ENCODE data around the gene SNX5.

The SNX5 gene

DNA sequence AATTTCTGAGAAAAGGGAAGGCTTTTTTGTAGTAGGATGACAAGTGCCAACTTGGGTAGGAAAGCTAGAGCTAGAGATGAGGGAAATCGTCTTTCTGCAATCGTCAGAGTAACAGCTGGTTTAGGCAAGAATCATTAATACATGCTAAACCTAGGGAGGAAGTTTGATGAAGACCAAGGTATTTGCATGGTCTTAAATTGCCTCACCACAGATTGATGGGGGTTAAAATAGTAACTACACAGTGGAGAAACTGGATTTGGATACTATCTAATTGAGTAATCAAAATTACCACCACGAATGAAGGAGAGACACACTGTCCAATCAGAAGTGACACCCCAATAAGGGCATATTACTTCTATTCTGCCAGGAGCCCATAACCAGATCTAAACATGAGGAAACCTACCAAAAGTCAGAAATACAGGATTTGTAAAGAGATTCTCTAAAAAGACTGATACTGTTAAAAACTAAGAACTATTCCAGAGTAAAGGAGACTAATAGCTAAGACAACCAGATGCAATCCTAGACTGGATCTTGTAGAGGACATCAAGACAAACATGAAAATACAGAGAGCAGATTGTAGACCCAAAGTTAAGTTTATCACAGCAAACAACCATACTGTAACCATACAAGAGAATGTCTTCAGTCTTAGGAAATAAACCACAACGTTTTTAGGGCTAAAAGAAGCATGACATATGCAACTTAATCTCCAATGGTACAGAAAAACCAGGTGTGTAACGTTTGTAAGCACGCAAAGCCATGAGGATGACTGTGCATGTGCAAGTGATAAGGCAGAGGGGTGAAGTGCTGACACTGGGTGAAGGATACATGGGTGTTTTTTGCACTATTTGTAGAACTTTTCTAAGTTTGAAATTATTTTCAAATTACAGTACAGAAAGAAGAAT, 21.8 kb downstream of the SNX5 start:
- H3K4me3 ChIP-seq (ENCODE audit: insufficient read depth in 1 of 2, low read depth in 1 of 2, low read length in 2 of 2), result no peak overlapping the region
- WGBS, result 92% methylated on average over 6 of the region's 6 CpGs

DNA sequence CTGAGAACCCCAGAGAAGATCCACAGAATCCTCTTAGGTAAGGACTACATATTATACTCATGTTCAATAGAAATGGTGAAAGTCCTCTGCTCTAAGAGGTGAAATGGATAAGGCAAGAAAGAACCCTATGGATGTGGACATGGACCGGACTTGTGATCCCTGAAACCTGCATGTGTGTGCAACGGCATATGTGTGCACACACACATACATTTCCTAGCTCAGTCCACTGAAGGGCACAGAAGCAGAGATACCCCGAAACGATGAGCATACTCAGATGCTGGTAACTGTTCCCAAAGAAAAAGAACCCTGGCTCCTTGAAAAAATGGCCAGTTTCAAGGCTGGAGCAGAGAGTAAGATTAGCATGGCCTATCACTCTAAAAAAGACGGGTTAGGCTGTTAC, 22.6 kb downstream of the SNX5 start:
- H3K27me3 ChIP-seq (ENCODE audit: control insufficient read depth in 1 of 2, insufficient read depth in 1 of 2, low read length in 2 of 2), result no peaks in the 10 kb centered on the region
- H2AK5ac ChIP-seq (ENCODE audit: low read length, severe bottlenecking), result no peak overlapping the region
- H2BK120ac ChIP-seq (ENCODE audit: low read depth, low read length), result no peak overlapping the region
- H4K91ac ChIP-seq (ENCODE audit: low read length), result no peak overlapping the region
- no peak overlapping the region for H2BK5ac ChIP-seq (ENCODE audit: low read depth, low read length, poor library complexity, severe bottlenecking)
- H3K9me3 ChIP-seq (ENCODE audit: control insufficient read depth, low read length), result no peaks in the 10 kb centered on the region
- H3K4ac ChIP-seq (ENCODE audit: low read depth in 1 of 2, low read length in 2 of 2), result no peak overlapping the region
- no peak overlapping the region for H3K4me2 ChIP-seq (ENCODE audit: low read length, poor library complexity, severe bottlenecking)
- no peak overlapping the region for H2AFZ ChIP-seq (ENCODE audit: low read depth, low read length)
- no peak for DNase-seq
- H3K27ac ChIP-seq (ENCODE audit: low read length, poor library complexity, severe bottlenecking), result no peak overlapping the region
- no peak overlapping the region for H2BK12ac ChIP-seq (ENCODE audit: low read length in 2 of 2)
- H3K4me1 ChIP-seq (ENCODE audit: control insufficient read depth, insufficient read depth, low read depth, low read length), result no peaks in the 10 kb centered on the region
- H3K79me1 ChIP-seq (replicated peaks; ENCODE audit: low read length, poor library complexity, severe bottlenecking), result peaks cover 32% of the 10 kb centered on the region
- H3K36me3 ChIP-seq (ENCODE audit: control insufficient read depth in 1 of 2, insufficient read depth in 2 of 2, low read depth in 1 of 2, low read length in 2 of 2), result peaks cover 38 to 98% of the 10 kb centered on the region in 2 experiments
- H3K4me3 ChIP-seq (ENCODE audit: insufficient read depth in 1 of 2, low read depth in 1 of 2, low read length in 2 of 2), result no peak overlapping the region
- H3K23ac ChIP-seq (ENCODE audit: low read length in 2 of 2), result no peak overlapping the region
- H2BK15ac ChIP-seq (ENCODE audit: low read depth, poor library complexity, severe bottlenecking), result no peak overlapping the region
- H3K18ac ChIP-seq (ENCODE audit: low read depth in 1 of 2, low read length in 2 of 2), result no peak overlapping the region
- no peak overlapping the region for H3K14ac ChIP-seq (ENCODE audit: low read length in 2 of 2)
- H3K9ac ChIP-seq (ENCODE audit: low read length), result no peak overlapping the region
- WGBS, result 97% methylated on average over 4 of the region's 5 CpGs
- no peak overlapping the region for H4K8ac ChIP-seq (ENCODE audit: low read length)

More for the DNA sequence above, 21.8 kb downstream of the SNX5 start:
- DNase-seq, result no peak
- H3K9ac ChIP-seq (ENCODE audit: low read length), result no peak overlapping the region
- peaks cover 28% of the 10 kb centered on the region for H3K79me1 ChIP-seq (replicated peaks; ENCODE audit: low read length, poor library complexity, severe bottlenecking)
- H2BK120ac ChIP-seq (ENCODE audit: low read depth, low read length), result no peak overlapping the region
- peaks cover 33 to 98% of the 10 kb centered on the region in 2 experiments for H3K36me3 ChIP-seq (ENCODE audit: control insufficient read depth in 1 of 2, insufficient read depth in 2 of 2, low read depth in 1 of 2, low read length in 2 of 2)
- H4K8ac ChIP-seq (ENCODE audit: low read length), result no peak overlapping the region
- no peaks in the 10 kb centered on the region for H3K4me1 ChIP-seq (ENCODE audit: control insufficient read depth, insufficient read depth, low read depth, low read length)
- H2AK5ac ChIP-seq (ENCODE audit: low read length, severe bottlenecking), result no peak overlapping the region
- H3K14ac ChIP-seq (ENCODE audit: low read length in 2 of 2), result no peak overlapping the region
- no peak overlapping the region for H3K18ac ChIP-seq (ENCODE audit: low read depth in 1 of 2, low read length in 2 of 2)
- H2AFZ ChIP-seq (ENCODE audit: low read depth, low read length), result no peak overlapping the region
- no peak overlapping the region for H4K91ac ChIP-seq (ENCODE audit: low read length)
- no peak overlapping the region for H2BK12ac ChIP-seq (ENCODE audit: low read length in 2 of 2)
- no peaks in the 10 kb centered on the region for H3K27me3 ChIP-seq (ENCODE audit: control insufficient read depth in 1 of 2, insufficient read depth in 1 of 2, low read length in 2 of 2)
- no peak overlapping the region for H3K27ac ChIP-seq (ENCODE audit: low read length, poor library complexity, severe bottlenecking)
- H3K23ac ChIP-seq (ENCODE audit: low read length in 2 of 2), result no peak overlapping the region
- H2BK5ac ChIP-seq (ENCODE audit: low read depth, low read length, poor library complexity, severe bottlenecking), result no peak overlapping the region
- H2BK15ac ChIP-seq (ENCODE audit: low read depth, poor library complexity, severe bottlenecking), result no peak overlapping the region
- no peaks in the 10 kb centered on the region for H3K9me3 ChIP-seq (ENCODE audit: control insufficient read depth, low read length)
- H3K4ac ChIP-seq (ENCODE audit: low read depth in 1 of 2, low read length in 2 of 2), result no peak overlapping the region
- H3K4me2 ChIP-seq (ENCODE audit: low read length, poor library complexity, severe bottlenecking), result no peak overlapping the region

DNA sequence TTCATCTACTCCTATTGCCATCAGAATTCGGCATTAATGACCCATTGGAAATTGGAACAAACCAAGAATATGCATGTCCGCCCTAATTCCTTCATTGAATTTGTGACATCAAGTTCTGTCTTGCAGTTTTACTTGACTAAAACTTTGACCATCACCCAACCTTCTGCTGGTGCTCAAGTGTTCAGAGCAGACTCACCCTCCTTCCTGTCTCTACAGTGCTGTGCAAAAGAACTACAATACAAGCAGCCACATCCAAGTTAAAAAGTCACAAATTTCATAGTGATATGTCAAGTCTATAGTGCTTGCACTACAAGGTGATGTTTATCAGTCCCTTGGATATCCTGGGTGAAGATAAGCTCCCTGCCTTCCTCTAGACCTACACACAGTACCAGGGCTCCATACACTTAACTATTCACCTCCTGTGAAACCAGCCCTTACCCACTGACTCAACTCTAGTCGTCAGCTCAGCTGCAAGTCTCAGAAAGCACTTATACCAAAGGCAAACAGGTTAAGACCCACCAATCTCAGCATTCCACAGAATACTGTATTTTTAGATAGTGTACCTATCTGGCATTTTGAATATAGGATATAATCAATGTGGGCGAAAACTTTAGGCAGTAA, 23.6 kb downstream of the SNX5 start:
- H3K4ac ChIP-seq (ENCODE audit: low read depth in 1 of 2, low read length in 2 of 2), result no peak overlapping the region
- H3K79me1 ChIP-seq (replicated peaks; ENCODE audit: low read length, poor library complexity, severe bottlenecking), result peaks cover 29% of the 10 kb centered on the region
- no peak overlapping the region for H3K9ac ChIP-seq (ENCODE audit: low read length)
- DNase-seq, result no peak
- H3K14ac ChIP-seq (ENCODE audit: low read length in 2 of 2), result no peak overlapping the region
- no peak overlapping the region for H3K18ac ChIP-seq (ENCODE audit: low read depth in 1 of 2, low read length in 2 of 2)
- H2BK15ac ChIP-seq (ENCODE audit: low read depth, poor library complexity, severe bottlenecking), result no peak overlapping the region
- H4K8ac ChIP-seq (ENCODE audit: low read length), result no peak overlapping the region
- WGBS, result 89% methylated on average over 3 of the region's 4 CpGs
- H4K91ac ChIP-seq (ENCODE audit: low read length), result no peak overlapping the region
- H2BK5ac ChIP-seq (ENCODE audit: low read depth, low read length, poor library complexity, severe bottlenecking), result no peak overlapping the region
- H3K27ac ChIP-seq (ENCODE audit: low read length, poor library complexity, severe bottlenecking), result no peak overlapping the region
- no peak overlapping the region for H3K4me3 ChIP-seq (ENCODE audit: insufficient read depth in 1 of 2, low read depth in 1 of 2, low read length in 2 of 2)
- no peaks in the 10 kb centered on the region for H3K27me3 ChIP-seq (ENCODE audit: control insufficient read depth in 1 of 2, insufficient read depth in 1 of 2, low read length in 2 of 2)
- no peak overlapping the region for H2BK12ac ChIP-seq (ENCODE audit: low read length in 2 of 2)
- no peak overlapping the region for H3K4me2 ChIP-seq (ENCODE audit: low read length, poor library complexity, severe bottlenecking)
- no peak overlapping the region for H2AFZ ChIP-seq (ENCODE audit: low read depth, low read length)
- H3K9me3 ChIP-seq (ENCODE audit: control insufficient read depth, low read length), result no peaks in the 10 kb centered on the region
- H3K23ac ChIP-seq (ENCODE audit: low read length in 2 of 2), result peak overlapping the region in 1 of 2 experiments; percentile 28
- H3K36me3 ChIP-seq (ENCODE audit: control insufficient read depth in 1 of 2, insufficient read depth in 2 of 2, low read depth in 1 of 2, low read length in 2 of 2), result peaks cover 42 to 98% of the 10 kb centered on the region in 2 experiments
- no peaks in the 10 kb centered on the region for H3K4me1 ChIP-seq (ENCODE audit: control insufficient read depth, insufficient read depth, low read depth, low read length)
- no peak overlapping the region for H2AK5ac ChIP-seq (ENCODE audit: low read length, severe bottlenecking)
- H2BK120ac ChIP-seq (ENCODE audit: low read depth, low read length), result no peak overlapping the region

DNA sequence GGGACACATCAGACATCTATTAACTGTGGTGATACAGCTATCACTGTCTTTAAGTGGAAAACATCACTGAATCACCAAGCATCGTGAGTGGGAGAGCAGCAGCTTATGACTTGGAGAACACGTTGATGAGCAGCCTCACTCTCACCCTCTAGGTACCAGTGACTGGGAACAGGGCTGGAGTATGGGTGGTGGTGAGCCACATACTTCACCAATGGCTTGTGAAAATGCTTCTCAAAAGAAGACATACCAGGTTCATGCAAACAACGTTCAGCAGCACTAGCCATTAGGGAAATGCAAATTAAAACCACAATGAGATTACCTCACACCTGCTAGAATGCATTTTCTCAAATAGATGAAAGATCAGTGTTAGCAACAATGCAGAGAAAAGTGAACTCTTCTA, 25.3 kb downstream of the SNX5 start:
- H2BK5ac ChIP-seq (ENCODE audit: low read depth, low read length, poor library complexity, severe bottlenecking), result no peak overlapping the region
- H3K27ac ChIP-seq (ENCODE audit: low read length, poor library complexity, severe bottlenecking), result no peak overlapping the region
- H3K4me2 ChIP-seq (ENCODE audit: low read length, poor library complexity, severe bottlenecking), result no peak overlapping the region
- H3K18ac ChIP-seq (ENCODE audit: low read depth in 1 of 2, low read length in 2 of 2), result no peak overlapping the region
- H3K14ac ChIP-seq (ENCODE audit: low read length in 2 of 2), result no peak overlapping the region
- 52% methylated on average over 3 of the region's 3 CpGs for WGBS
- DNase-seq, result no peak
- H3K23ac ChIP-seq (ENCODE audit: low read length in 2 of 2), result no peak overlapping the region
- no peak overlapping the region for H4K8ac ChIP-seq (ENCODE audit: low read length)
- no peak overlapping the region for H2BK15ac ChIP-seq (ENCODE audit: low read depth, poor library complexity, severe bottlenecking)
- no peak overlapping the region for H3K4me3 ChIP-seq (ENCODE audit: insufficient read depth in 1 of 2, low read depth in 1 of 2, low read length in 2 of 2)
- no peak overlapping the region for H2BK120ac ChIP-seq (ENCODE audit: low read depth, low read length)
- H3K27me3 ChIP-seq (ENCODE audit: control insufficient read depth in 1 of 2, insufficient read depth in 1 of 2, low read length in 2 of 2), result no peaks in the 10 kb centered on the region
- no peak overlapping the region for H2AFZ ChIP-seq (ENCODE audit: low read depth, low read length)
- no peak overlapping the region for H2BK12ac ChIP-seq (ENCODE audit: low read length in 2 of 2)
- peaks cover 9% of the 10 kb centered on the region for H3K4me1 ChIP-seq (ENCODE audit: control insufficient read depth, insufficient read depth, low read depth, low read length)
- no peak overlapping the region for H2AK5ac ChIP-seq (ENCODE audit: low read length, severe bottlenecking)
- H3K9ac ChIP-seq (ENCODE audit: low read length), result peak overlapping the region; percentile 5
- peaks cover 46 to 86% of the 10 kb centered on the region in 2 experiments for H3K36me3 ChIP-seq (ENCODE audit: control insufficient read depth in 1 of 2, insufficient read depth in 2 of 2, low read depth in 1 of 2, low read length in 2 of 2)
- no peak overlapping the region for H4K91ac ChIP-seq (ENCODE audit: low read length)
- H3K4ac ChIP-seq (ENCODE audit: low read depth in 1 of 2, low read length in 2 of 2), result no peak overlapping the region
- H3K9me3 ChIP-seq (ENCODE audit: control insufficient read depth, low read length), result no peaks in the 10 kb centered on the region
- peaks cover 30% of the 10 kb centered on the region for H3K79me1 ChIP-seq (replicated peaks; ENCODE audit: low read length, poor library complexity, severe bottlenecking)

Measured in mesenchymal stem cell (in vitro differentiated cells and primary cell).